Measurements from ENCODE around the gene GJA3.

The GJA3 gene

GRCh38 chr13:20160306-20161274, at the start of gene GJA3:
GJA3 (minus strand) TSS chr13:20161052; CDS start chr13:20143288, 17,764 bp downstream.
- no peak for DNase-seq

DNA sequence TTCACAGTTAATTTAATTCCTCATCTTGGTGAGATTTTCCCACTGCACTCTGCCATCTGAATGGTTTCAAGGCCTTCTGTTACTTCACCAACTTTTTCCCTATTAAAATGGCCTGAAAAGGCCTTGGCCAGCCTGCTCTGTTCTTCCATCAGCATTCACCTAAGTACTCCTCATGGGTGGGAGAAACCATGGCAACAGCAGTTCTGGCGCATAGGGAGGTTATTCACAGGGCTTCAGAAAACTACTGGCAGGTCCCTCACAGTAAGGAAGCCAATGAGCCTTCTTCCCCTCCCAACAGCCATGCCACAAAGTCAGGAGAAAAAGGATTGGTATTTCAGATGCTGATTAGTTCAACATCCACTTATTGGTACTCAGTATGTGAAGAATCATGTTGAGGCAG, 49.1 kb upstream of the GJA3 start:
- DNase-seq = no peak

DNA sequence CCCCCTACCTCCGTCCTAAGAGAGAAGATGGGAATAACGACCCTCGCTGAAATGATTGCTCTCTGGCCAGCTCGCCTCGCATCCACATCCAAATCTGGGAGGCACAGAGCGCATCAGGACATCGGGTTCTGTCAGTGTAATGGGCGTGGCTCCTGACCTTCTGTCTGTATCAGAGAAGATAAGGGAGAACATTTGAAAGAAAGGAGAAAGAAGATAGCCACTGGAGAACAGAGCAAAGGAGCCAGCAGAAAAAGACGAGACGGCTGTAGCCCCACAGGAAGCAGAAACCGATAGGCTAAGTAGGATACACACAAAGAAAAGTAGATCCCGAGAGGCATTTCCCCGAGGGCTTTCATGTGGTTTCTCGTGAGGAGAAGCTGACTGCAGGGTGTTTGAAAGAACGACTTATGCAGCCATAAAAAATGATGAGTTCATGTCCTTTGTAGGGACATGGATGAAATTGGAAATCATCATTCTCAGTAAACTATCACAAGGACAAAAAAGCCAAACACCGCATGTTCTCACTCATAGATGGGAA, 45.9 kb upstream of the GJA3 start:
- DNase-seq = no peak

GRCh38 chr13:20206065-20206697, 45.3 kb upstream of the GJA3 start:
- DNase-seq = no peak

DNA sequence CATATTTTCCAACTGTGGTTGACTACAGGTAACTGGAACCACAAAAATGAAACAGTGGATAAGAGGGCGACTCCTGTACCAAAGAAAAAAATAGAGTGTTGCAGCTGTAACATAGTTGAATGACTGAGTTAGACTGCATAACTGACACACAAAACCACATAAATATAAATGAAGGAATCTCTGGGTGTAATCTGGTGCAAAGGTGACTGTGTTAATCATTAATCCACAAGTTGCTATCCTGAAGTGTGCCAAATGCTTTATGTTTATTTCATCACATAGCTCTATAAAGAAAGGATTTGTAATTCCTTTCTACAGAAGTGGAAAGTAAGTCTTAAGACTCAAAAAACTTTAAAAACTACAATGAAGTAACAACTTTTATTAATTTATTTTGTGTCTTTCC, 37.9 kb upstream of the GJA3 start:
- DNase-seq = no peak

DNA sequence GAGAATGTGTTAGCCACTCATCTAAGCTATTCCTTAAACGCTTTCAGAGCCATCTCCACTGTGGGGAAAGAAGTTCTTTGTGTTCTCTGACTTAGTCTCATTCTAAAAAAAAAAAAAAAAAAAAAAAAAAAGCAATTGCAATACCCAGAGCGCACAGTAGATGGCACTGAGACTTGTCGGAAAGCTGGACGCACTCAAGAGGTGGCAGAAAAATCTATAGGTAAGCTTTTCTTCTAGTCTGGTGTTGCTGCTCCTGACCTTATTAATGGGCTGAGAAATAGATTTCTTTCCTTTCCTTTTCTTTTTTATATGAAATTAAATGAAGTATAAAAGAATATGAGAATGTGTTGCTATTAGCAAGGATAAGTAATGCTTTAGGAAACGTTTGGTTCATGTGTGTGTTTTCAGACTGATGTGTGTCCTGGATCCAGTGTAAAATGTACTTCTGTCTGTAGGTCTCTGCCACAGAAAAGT, 36.5 kb upstream of the GJA3 start:
- no peak for DNase-seq

GRCh38 chr13:20195801-20196200, 34.9 kb upstream of the GJA3 start:
- no peak for DNase-seq

- DNase-seq = no peak
Observed at GRCh38 chr13:20193907-20194631, 33.2 kb upstream of the GJA3 start.

- DNase-seq = no peak
Observed at GRCh38 chr13:20193162-20193906, 32.5 kb upstream of the GJA3 start.

DNA sequence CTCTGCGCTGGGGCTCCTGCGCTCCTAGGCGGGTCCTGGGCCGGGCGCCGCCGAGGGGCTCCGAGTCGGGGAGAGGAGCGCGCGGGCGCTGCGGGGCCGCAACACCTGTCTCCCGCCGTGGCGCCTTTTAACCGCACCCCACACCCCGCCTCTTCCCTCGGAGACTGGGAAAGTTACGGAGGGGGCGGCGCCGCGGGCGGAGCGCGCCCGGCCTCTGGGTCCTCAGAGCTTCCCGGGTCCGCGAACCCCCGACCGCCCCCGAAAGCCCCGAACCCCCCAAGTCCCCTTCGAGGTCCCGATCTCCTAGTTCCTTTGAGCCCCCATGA, 31.9 kb upstream of the GJA3 start, which contains the start of gene GJB2:
Gene GJB2, minus strand, starts transcription at position 103 of the 326 bp plus-strand sequence. CDS start 3,357 bp downstream, outside the sequence.
- no peak for DNase-seq

GRCh38 chr13:20192158-20192835, 31.4 kb upstream of the GJA3 start:
- no peak for DNase-seq

DNA sequence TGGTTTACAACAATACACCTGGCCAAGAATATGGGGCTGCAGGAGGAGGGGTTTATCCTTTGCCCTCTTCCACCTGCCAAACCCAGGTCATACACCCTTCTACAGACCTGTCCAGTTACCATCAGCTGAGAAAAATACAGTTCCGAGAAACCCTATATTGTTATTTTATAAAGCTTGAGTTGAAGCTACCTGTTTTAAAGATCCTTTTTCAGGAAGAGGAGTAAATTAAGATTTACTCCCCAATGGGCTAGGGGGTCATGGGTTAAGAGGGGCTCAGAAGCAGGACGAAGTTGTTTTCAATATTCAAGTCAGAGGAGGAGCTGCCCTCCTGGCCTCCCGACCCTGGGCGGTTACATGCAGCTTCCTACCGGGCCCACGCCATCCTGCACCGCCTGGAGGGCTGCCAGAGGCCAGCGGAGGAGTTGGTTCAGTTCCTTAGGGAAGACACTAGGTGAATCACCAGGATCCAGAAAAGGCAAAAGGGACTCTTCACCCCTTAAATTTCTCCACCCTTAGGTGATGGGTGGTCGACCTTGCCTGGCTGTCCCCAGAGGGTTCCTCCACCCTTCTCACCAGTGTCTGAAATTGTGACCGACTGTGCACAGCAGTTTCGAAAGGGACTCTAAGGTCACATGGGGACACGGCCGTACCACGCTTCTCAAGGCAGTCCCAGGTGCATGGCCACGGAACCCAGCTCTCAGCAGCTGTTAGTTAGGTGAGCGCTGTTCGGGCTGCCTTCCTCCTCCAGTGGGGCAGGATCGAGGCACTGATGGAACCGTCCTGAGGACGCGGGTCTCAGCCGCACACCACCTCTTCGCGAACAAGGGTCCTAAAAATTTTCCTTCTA, 30.7 kb upstream of the GJA3 start:
- no peak for DNase-seq

- no peak for DNase-seq
Observed at GRCh38 chr13:20190481-20191310, 29.8 kb upstream of the GJA3 start.

GRCh38 chr13:20190076-20190475, 29.2 kb upstream of the GJA3 start:
- no peak for DNase-seq

DNA sequence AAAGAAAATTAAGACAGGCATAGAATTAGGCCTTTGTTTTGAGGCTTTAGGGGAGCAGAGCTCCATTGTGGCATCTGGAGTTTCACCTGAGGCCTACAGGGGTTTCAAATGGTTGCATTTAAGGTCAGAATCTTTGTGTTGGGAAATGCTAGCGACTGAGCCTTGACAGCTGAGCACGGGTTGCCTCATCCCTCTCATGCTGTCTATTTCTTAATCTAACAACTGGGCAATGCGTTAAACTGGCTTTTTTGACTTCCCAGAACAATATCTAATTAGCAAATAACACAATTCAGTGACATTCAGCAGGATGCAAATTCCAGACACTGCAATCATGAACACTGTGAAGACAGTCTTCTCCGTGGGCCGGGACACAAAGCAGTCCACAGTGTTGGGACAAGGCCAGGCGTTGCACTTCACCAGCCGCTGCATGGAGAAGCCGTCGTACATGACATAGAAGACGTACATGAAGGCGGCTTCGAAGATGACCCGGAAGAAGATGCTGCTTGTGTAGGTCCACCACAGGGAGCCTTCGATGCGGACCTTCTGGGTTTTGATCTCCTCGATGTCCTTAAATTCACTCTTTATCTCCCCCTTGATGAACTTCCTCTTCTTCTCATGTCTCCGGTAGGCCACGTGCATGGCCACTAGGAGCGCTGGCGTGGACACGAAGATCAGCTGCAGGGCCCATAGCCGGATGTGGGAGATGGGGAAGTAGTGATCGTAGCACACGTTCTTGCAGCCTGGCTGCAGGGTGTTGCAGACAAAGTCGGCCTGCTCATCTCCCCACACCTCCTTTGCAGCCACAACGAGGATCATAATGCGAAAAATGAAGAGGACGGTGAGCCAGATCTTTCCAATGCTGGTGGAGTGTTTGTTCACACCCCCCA, 28.1 kb upstream of the GJA3 start:
- no peak for DNase-seq

GRCh38 chr13:20186771-20187170, 25.9 kb upstream of the GJA3 start:
- DNase-seq = no peak

GRCh38 chr13:20185366-20186056, 24.7 kb upstream of the GJA3 start:
- DNase-seq = no peak

GRCh38 chr13:20182231-20182846, 21.5 kb upstream of the GJA3 start:
- no peak for DNase-seq
